Mucosa of stomach (tissue), 1 donor: ENCODE data around the gene CRIP2.

ENCODE experiments used
- H3K27me3 ChIP-seq: one replicate; pipeline ENCODE4 v1.7.0; 2013; ENCODE audit warnings: mild to moderate bottlenecking, low read length; ENCODE audit not compliant: control insufficient read depth, insufficient read depth
- H3K36me3 ChIP-seq: one replicate; pipeline ENCODE4 v1.7.0; 2013; ENCODE audit warnings: low read length; ENCODE audit not compliant: control insufficient read depth, insufficient read depth
- H3K4me1 ChIP-seq: one replicate; pipeline ENCODE4 v1.7.0; 2013; ENCODE audit warnings: mild to moderate bottlenecking, low read length; ENCODE audit not compliant: control insufficient read depth, insufficient read depth
- H3K4me3 ChIP-seq: one replicate; pipeline ENCODE4 v1.7.0; 2013; ENCODE audit warnings: low read length
- H3K9ac ChIP-seq: one replicate; pipeline ENCODE4 v1.7.0; 2013; ENCODE audit warnings: mild to moderate bottlenecking, low read length, moderate library complexity
- H3K9me3 ChIP-seq: one replicate; pipeline ENCODE4 v1.7.0; 2013; ENCODE audit warnings: mild to moderate bottlenecking, low read length, moderate library complexity; ENCODE audit not compliant: control insufficient read depth
- donor health status: Pancreatic carcinoma.

Gene CRIP2

DNA sequence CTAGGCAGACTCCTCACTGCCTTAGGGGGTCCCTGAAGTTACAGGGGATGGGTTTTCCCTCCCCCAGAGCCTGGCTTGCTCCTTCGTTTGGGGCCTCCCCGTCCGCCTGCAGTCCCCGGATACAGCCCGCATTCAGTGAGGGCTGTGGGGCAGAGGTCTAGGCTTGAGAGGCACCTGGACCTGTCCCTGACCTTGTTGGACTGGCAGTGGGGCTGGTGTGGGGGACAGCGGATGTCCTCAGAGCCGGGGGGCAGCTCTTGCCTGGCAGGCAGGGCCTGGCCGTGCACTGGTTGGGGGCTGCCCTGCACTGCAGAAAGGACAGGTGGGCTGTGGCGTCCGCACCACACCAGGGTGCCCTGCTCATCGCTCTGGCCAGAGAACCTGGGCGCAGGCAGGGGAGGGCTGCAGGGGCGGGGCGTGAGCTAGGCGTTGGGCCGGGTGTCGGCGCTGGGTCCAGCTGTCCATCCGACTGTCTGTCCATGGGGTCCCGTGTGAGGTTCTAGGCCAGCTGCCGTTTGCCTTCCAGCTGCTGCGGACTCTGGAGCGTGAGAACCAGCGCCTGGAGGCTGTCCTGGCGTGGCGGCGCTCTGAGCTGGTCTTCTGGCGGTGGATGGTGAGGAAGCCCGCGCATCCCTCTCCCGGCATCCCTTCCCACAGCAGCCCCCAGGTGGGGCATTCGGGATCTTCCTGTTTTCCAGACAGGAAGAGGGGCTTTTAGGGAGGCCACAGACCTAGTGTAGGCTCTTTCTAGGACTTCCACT lies 22.4 kb downstream of the CRIP2 start:
- no peaks in the 10 kb centered on the region for H3K27me3 ChIP-seq
- H3K4me3 ChIP-seq, result no peak overlapping the region
- H3K36me3 ChIP-seq, result no peaks in the 10 kb centered on the region
- no peak overlapping the region for H3K9ac ChIP-seq
- peaks cover under 1% of the 10 kb centered on the region for H3K4me1 ChIP-seq
- H3K9me3 ChIP-seq, result no peaks in the 10 kb centered on the region

DNA sequence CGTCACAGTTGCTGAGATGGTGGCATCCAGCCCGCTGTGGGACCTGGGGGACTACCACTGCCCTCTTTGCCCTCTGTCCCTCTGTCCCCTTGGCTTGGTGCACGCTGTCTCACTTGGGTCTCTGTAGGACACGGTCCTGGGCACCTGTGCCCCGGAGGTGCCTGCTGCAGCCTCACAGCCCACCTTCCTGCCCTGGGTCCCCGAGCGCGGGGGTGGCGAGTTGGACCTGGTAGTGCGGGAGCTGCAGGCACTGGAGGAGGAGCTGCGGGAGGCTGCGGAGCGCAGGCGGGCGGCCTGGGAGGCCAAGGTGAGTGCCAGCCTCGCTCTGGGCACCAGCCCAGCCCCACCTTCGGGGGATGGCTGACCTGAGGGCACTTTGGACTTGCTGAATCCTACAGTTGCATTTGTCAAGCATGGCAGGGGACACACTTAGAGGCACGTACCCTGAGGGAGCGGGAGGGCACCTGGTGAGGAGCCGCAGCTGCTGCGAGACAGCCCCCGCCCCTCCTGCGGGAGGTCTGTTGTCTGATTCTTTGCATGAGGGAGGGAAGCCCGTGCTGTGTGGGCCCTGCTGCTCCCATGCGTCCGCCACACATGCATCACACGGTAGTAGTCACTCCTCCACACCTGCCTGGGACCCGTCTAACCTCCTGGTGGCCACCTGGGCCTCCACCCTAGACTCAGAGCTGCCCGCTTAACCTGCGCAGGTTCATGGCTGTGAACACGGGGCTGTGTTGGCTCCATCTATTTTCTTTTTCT lies 23.2 kb downstream of the CRIP2 start:
- Histone ChIP-seq H3K36me3 (no peaks in the 10 kb centered on the region), H3K9me3 (no peaks in the 10 kb centered on the region), H3K4me3 (no peak overlapping the region), H3K9ac (no peak overlapping the region), H3K27me3 (no peaks in the 10 kb centered on the region), H3K4me1 (no peaks in the 10 kb centered on the region)

DNA sequence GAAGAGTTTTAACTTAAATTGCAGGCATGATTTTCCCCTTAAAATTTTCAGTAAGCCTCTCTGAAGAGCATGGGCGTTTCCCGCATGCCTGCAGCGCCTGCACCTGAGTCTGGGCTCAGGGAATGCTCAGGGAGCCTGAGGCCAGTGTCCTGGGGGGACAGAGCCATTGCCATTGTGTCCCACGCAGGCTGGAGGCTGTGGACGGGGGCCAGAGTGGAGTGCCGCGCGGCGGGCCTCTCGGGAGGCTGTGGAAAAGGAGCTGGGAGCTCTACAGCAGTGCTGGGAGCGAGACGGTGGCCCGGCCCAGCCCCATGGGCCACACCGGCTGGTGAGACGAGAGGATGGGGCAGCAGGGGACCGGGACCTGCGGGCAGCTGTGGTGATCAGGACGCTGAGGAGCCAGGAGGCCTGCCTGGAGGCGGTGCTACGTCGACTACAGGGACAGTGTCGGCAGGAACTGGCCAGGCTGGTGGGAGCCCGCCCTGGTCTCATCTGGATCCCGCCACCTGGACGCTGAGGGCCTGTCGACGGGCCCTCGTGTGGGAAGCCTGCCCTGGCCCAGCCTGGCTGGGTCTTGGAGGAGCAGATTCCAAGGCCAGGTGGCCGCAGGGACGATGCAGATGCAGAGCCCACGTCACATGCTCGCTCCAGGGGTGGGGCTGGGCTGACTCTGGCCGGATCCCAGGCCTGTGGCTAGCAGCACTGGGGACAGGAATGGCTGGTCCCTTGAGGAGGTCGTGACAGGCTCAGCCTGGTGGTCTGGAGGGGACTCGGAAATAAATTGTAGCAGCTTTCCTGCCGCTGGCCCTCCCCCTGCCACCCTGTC lies 24.0 kb downstream of the CRIP2 start:
- H3K4me3 ChIP-seq, result no peak overlapping the region
- H3K9ac ChIP-seq, result no peak overlapping the region
- no peaks in the 10 kb centered on the region for H3K27me3 ChIP-seq
- H3K4me1 ChIP-seq, result no peaks in the 10 kb centered on the region
- no peaks in the 10 kb centered on the region for H3K36me3 ChIP-seq
- H3K9me3 ChIP-seq, result no peaks in the 10 kb centered on the region

DNA sequence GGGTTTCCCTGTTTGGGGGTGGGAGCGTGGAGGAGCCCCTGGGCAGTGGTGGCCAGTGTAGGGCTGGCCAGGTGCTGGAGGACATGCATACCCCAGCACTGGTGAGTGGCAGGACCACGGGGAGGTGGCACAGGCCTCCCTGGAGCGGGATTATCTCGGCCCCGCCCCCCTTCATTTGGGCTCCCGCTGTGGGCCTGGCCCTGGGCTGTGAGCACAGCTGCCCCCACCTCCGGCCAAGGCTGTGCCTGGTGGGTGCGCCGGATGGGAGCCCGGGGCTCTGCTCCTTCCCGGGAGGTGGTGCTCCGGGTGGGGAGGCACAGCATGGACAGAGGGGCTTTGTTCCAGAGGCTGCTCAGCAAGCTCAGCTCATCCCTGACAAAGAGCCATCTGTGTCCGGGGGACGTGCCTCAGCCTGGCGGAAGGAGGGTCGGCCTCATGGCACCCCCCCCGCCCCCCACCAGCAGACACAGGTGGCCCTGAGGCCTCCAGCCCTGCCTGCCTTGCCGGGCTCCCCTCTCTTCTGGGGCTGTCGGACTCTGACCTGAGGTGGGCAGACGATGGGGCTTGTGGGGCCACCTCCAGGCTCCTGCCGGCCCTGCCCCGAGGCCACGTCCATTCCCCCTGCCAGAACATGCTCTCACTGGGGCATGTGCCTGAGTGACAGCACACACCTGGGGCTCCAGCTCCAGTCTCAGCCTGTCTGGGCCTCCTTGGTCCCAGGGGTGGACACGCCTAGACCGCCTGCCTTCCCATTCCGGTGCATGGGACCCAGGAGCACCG lies 24.8 kb downstream of the CRIP2 start:
- Histone ChIP-seq H3K4me1 (no peaks in the 10 kb centered on the region), H3K4me3 (no peak overlapping the region), H3K9ac (no peak overlapping the region)

DNA sequence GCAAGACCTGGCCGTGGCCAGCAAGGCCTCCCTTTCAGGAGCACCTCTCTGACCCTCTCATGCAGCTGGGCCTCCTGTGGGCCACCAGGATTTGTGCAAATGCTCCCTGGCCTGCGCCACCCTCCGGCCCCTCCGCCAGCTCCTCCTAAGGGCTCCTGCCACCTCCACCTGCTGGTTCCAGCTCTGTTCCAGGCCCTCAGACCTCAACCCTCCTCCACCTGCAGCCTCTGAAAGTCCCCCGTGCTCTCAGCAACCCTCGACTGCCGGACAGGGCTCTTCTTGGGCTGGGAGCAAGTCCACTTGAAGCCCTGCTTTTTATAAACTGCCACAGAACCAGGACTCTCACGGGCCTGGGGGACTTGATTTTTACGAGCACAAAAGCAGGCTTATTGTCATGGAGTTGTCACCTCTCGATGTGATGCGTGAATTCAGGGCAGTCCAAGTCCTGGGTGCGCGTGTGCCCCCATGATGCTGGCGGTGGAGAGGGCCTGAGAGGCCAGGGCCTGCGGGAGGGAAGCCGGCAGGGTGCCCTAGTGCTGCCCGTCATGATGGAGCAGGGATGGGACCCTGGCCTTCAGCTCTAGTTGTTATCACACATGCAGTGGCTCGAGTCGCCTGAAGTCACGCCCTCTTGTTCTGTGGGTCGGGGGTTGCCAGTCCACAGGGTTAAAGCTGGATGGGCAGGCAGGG lies 25.6 kb downstream of the CRIP2 start:
- H3K4me3 ChIP-seq, result no peak overlapping the region
- no peak overlapping the region for H3K9ac ChIP-seq
- H3K9me3 ChIP-seq, result no peaks in the 10 kb centered on the region
- no peaks in the 10 kb centered on the region for H3K27me3 ChIP-seq
- H3K36me3 ChIP-seq, result no peaks in the 10 kb centered on the region
- H3K4me1 ChIP-seq, result no peaks in the 10 kb centered on the region

More for the DNA sequence above, 24.8 kb downstream of the CRIP2 start:
- no peaks in the 10 kb centered on the region for H3K27me3 ChIP-seq
- no peaks in the 10 kb centered on the region for H3K9me3 ChIP-seq
- H3K36me3 ChIP-seq, result no peaks in the 10 kb centered on the region

DNA sequence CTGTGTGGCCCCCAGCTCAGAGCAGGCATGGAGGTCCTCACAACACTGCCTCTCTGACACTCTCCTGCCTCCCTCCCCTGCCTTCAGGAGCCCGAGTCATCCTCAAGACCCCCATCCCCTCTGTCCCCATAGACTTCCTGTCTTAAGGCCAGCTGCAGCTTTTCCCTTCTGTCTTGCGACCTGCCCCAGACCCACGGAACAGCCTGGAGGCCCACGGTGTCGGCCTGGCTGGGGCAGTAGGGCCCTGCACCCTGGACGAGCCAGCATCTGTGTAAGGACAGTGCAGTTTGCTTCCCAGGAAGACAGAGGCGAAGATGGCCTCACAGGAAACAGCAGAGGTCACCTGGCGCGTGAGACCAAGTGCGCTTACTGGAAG lies 26.1 kb downstream of the CRIP2 start:
- no peak overlapping the region for H3K9ac ChIP-seq
- no peaks in the 10 kb centered on the region for H3K36me3 ChIP-seq
- H3K9me3 ChIP-seq, result no peaks in the 10 kb centered on the region
- H3K4me3 ChIP-seq, result no peak overlapping the region
- H3K4me1 ChIP-seq, result no peaks in the 10 kb centered on the region
- H3K27me3 ChIP-seq, result no peaks in the 10 kb centered on the region

DNA sequence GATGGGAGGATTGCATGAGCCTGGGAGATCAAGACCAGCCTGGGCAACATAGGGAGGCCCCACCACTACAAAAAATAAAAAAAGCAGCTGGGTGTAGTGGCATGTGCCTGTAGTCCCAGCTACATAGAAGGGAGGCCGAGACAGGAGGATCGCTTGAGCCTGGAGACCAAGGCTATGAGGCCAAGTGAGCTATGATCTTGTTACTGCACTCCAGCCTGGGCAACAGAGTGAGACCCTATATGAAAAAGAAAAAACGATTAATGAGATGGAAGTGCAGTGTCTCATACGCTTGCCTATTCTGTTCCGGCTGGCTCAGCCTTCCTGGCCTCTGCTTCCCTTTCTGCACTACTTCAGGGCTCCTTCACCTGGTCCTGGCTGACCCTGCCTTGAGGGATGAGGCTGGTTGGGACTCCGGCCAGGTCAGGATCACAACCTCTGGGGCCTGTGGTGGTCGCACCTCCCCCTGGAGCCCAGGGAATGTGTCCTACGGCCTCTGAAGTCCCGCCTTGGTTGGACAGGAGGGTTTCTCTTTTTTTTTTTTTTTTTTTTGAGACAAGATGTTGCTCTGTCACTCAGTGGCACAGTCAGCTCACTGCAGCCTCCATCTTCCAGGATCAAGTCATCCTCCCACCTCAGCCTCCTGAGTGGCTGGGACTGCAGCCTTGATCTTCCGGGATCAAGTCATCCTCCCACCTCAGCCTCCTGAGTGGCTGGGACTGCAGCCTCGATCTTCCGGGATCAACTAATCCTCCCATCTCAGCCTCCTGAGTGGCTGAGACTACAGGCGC lies 27.1 kb downstream of the CRIP2 start:
- H3K4me3 ChIP-seq, result no peak overlapping the region
- H3K27me3 ChIP-seq, result no peaks in the 10 kb centered on the region
- no peaks in the 10 kb centered on the region for H3K4me1 ChIP-seq
- no peaks in the 10 kb centered on the region for H3K36me3 ChIP-seq
- H3K9me3 ChIP-seq, result no peaks in the 10 kb centered on the region
- no peak overlapping the region for H3K9ac ChIP-seq

DNA sequence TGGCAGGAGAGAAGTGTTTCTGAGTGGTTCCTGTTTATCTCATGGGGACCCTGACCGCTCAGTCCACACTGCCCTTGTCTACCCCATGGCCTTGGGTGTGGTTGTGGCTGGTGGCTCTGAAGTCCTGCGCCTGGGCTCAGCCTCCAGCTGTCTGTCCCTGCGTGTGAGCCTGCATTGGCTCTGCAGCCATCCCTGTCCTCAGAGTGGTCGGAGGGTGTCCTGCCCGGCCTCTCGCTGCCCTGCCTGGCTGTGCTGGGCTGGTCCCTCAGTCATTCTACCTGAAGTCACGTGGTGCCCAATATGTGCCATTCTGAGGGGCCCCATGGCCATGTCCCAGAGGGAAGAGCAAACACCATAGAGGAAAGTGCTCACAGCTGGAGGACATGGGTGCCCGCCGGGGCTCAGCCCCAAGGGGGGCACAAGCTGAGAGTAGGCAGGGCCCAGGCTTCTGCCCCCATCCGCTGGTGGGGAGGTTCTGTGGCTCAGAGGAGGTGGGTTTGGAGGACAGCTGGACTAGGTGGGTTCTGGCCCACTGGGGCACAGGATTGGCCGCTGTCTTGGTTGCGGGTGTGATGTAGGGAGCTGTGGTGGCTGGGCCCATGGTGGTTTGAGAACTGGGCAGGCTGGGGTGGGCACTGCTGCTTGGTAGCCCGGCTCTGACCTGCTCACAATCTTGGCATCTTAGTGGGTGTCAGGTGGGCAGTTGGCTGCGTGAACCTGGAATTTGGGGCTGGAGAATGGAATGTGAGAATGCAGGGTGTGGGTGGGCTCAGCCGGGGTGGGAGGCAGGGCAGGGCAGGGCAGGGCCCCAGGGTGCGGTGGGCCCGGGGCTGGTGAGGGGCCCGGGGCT lies 28.1 kb downstream of the CRIP2 start:
- no peak overlapping the region for H3K4me3 ChIP-seq
- H3K27me3 ChIP-seq, result peaks cover 2% of the 10 kb centered on the region
- no peaks in the 10 kb centered on the region for H3K9me3 ChIP-seq
- no peaks in the 10 kb centered on the region for H3K36me3 ChIP-seq
- H3K9ac ChIP-seq, result no peak overlapping the region
- no peaks in the 10 kb centered on the region for H3K4me1 ChIP-seq

DNA sequence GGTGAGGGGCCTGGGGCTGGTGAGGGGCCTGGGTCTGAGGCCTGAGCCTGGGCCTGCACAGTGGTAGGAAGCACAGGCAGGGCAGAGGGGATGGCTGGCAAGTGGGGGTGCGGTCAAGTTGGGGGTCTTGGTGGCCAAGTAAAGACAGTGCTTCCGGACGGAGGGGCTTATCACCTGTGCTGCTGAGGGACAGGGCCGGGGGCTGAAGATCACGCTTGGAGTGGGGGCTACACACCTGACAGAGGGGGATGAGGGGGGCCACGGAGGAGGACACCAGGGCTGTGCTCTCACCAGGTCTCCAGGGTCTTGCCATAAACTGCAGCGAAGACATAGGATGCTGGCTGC lies 28.6 kb downstream of the CRIP2 start:
- H3K36me3 ChIP-seq, result no peaks in the 10 kb centered on the region
- no peaks in the 10 kb centered on the region for H3K4me1 ChIP-seq
- peaks cover 5% of the 10 kb centered on the region for H3K27me3 ChIP-seq
- H3K4me3 ChIP-seq, result no peak overlapping the region
- no peak overlapping the region for H3K9ac ChIP-seq
- H3K9me3 ChIP-seq, result no peaks in the 10 kb centered on the region

DNA sequence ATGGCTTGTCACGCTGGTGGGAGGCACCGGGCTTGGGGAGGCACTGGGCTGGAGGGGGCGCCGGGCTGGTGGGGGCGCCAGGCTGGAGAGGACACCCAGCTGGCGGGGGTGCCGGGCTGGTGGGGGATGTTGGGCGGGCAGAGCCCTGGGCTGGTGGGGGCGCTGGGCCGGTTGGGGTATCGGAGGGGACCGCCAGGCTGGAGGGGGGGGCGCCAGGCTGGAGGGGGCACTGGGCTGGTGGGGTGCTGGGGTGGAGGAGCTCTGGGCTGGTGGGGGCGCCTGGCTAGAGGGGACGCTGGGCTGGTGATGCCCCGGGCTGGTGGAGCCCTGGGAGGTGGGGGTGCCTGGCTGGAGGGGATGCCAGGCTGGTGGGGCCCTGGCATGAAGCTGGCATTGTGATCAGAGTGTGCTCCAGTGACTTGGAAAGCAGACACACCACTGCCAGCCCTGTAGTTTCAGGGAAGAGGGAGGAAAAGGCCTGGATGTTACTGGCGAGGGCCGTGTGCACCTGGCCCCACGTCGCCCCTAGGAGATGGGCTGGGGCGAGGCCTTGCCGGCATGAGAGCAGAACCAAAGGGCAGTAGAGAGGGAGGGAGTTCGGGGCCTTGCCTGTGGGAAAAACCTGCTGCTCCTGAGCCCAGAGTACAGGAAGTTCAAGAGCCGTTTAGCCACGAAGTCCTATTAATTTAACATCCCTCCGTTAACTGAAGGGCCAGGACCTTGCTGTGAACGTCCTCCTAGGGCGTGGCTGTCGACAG lies 29.5 kb downstream of the CRIP2 start:
- Histone ChIP-seq H3K9ac (no peak overlapping the region), H3K36me3 (no peaks in the 10 kb centered on the region), H3K4me3 (no peak overlapping the region), H3K4me1 (no peaks in the 10 kb centered on the region), H3K9me3 (no peaks in the 10 kb centered on the region), H3K27me3 (peaks cover 5% of the 10 kb centered on the region)
